UCSD-AML1 (cell line): ENCODE results near the gene FAAP100.

Experiments used
- DNase-seq: peaks from one replicate; lab custom pipeline; 2025; ENCODE audit not compliant: unreplicated experiment; lab: John Stamatoyannopoulos, UW

FAAP100 gene

DNA sequence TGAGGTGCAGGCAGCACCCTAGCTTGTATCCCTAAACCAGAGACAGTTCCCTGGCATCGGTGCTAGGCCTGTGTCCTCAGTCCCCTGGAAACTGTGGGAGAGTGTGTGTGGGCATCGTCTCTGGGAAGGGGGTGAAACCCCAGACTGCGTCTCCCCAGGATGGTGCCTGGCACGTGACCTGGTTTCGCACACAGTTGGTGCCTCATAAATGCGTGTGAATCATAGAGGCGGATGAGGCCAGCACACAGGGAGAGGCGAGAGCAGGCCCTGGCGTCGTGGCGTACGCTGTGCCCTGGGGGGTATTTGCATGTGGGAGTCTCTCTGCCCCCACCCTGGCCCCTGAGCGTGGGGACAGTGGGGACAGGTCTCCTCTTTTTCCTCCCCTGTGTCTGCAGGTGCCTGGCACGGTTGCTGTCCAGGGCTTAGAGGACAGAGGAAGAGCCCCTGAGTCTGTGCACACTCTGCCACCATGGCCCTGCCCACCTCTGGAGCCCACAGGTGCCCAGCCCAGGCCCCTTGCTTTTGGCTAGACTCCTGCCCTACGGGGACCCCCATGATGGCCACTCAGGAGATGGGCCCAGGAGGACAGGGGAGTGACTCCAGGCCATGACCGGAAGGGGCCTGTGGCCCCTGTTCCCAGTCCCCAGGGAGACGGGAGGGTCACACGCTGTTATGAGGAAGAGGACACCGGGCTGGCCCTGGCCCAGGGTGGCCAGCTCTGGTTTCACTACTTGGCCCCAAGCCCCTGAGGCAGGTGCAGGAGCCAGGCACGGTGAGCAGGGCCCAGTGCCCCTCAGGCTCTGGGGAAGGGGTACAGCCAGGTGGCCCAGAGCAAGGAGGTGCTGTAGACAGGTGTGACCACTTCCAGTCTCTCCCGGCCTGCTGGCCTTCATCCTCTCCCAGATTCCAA, 25.2 kb downstream of the FAAP100 start:
- no peak for DNase-seq

DNA sequence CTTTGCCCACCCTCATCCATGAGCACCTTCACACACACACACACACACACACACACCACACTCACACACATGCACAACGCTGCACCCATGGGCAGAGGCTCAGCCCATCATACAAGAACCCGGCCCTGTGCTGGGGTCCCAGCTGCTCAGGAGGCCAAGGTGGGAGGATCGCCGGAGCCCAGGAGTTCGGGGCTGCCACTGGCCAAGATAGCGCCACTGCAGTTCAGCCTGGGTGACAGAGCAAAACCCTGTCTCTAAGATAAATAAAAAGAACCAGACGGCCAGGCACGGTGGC, 27.3 kb downstream of the FAAP100 start:
- DNase-seq = no peak

DNA sequence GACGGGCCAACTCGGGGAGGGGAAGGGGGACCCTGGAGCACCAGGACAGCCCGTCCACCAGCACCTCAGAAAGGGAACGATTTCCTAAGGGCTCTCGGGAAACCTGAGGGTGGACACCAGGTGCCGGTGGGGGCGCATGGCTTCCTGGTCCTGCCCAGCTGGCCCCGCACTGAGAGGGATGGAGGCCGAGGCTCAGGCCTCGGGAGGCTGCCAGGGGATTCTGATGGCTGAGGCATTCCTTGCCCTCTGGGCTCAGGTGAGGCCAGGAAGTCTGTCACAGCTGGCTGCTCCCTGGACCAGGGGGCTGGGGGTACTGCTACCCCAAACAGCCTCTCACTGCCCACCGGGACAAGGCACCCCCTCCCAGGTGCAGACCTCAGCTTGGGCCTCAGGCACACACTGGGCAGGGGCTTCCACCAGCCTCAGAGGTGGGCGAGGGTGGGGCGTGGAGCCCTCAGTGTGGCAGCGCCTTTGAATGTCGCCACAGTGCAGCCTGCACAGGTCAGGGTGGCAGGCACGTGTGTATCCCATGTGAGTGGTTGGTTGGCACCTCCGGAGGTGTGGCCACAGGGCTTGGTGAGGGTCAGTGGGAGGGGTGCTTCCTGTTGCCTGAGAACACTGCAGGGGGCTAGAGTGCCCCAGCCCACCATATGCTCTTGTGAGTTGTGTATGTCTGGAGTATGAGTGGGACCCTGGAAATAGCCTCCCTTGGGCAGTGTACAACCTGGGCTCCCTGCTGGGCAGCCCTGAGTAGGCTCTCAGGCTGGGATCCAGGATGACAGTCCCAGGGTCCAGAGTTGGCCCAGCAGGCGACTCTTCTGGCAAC, 27.9 kb downstream of the FAAP100 start:
- DNase-seq = no peak

DNA sequence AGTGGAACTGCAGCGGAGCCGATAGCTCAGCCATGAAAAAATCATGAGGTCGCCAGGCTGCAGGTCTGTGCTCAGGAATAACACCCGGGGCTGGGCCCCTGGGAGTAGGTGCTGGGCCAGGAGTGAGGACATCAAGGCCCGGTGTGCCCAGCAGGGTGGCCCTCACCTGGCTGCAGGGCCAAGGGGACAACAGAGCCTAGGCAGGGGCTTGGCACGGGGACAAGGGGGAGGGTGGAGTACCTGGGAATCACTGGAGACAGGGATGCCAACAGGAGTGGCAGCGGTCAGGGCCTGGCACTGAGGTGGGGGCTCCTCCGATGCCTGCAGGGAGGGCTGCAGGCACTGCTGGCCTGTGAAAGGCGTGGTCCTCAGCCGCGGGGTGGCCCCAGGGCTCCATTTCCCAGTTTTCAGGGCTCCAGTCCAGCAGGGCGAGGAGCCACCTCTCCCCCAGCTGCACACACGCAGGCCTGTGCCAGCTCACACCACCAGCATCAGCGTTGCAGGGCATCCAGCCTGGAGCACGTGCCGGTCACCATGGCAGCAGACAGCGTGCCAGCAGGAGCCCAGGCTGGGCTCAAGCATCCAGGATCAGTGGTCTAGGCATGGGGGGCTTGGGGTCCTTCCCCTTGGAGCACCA, 28.6 kb downstream of the FAAP100 start:
- DNase-seq = no peak

DNA sequence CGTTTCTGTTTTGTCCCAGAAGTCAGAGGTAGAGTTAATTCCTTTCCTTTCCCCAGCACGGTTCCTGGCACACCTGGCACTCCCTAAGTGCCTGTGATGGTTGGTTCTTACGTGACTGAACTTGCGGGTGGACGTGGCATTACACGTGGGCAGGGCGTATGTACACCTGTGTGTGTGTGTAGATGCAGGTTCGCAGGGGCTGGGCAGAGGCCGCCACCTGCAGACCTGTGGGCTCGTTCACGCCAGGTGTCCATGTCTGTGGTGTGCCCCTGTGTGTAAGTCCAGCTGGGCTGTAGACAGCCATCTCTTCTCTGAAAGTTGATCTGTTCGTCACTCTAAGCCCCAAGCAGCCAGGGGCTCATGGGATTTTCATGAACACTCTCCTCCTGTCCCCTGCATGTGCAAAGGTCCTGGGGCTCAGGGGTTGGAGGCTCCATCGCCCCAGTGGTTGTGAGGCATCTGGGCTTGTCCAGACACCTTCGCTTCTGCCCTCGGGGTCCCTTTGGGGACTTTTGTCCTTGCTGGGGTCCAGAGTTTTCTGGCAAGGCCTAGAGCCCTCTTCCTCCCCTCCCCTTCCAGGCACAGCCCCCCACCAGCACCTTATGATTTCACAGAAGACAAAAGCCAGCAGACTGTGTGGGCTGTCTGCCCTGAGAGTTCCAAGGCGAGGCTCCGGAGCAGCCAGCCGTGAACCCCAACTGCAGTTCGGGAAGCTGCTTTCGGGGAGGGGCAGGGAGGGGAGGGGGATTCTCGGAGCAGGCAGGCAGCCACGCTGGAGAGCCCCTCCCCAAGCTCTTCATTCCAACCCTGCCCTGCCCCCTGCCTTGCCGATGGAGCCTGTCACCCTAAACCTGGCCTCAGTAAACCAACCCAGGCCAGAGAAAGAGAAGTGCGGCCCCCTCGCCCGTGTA, 29.4 kb downstream of the FAAP100 start:
- DNase-seq = peak; percentile 61

DNA sequence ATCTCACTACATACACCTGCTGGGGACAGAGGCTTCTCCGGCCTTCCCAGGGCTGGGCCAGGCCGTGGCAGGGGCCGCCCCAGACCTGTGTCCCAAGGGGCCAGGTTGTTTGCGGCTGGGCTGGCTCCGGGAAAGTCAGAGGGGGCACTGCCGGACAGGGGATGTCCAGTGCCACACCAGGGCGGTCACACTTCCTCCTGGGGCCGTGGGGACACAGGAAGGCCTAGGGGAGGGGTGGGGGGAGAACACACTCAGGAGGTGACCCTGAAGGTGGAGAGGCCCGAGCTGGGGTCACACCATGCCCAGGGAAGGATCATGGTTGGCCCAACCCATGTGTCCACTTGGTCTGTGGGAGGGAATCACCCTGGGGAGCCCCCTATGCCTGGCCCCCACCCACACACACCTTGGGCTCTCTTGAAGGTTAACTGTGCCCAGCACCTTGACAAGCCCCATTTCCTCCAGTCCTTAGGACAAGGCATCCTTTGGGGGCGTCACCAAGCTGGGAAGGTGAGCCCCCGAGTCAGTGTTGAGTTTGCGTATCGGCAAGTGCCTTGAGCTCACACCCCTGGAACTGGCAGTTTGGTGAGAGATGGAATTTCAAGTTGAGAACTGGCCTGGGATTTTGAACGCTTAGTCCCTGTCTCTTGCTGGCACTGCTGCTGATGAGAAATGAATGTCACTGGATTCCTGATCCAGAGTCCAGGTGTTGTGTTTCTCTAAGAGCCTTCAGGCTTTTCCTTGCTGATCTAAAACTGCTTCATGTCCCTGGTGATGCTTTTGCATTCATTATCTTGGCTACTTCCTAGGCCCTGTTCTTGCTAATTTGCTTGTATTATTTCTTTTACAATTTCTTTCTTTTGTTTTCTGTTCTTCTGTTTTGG, 31.9 kb downstream of the FAAP100 start:
- no peak for DNase-seq

DNA sequence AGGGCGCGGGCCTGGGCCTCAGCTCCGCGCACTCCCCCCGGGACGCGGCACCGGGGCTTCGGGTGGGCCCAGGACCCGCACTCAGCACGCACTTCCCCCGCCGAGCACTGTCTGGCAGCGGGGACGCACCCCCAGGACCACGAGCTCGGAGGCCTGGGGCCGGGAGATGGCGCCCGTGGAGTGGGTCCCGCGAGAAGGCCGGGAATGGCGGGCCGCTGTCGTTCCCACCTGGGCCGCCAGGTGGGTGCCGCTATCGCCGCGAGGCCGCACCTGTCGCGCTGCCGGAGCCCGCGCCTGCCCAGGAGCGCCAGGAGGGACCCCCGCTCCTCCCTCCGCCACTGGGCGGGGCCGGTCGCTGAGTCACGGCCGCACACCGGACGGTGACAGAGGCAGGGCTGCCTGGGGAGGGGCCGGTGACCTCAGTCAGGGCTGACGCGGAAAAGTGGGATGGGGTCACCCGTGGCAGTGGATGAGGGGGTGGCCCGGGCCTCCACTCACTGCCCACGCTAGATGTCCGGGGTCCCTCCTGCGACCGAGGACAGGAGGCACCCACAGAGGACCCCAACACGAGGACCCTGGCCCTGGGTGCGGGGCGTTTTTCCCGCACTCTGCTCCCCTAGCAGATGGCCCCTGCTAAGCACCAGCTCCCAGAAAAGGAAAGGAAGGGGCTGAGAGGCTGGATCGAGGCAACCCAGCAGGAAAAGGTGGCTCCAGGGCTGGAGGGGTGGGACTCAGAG, 32.7 kb downstream of the FAAP100 start:
- no peak for DNase-seq

DNA sequence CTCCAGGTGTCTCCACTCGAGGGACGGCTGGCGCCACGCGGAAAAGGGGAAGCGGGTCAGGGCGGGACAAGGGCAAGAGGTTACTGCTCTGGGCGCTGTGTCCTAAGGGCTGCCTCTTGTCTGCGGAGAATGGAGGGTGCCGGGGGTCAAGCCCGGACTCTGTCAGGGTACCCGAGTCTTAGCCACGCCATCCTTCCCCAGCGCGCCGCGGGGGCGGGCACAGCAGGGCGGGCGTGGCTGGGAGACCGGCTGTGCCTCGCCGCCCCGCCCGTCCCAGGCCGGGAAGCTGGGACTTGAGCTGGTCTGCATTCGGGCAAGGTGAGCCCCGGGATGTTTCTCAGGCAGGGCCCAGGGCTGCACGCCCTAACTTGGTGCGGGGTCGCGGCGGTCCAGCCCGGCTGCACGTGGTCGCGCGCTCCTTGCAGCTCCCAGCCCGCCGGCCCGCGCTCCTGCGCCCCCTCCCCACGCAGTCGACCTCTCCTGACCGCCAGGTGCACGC, 33.3 kb downstream of the FAAP100 start:
- DNase-seq = no peak

DNA sequence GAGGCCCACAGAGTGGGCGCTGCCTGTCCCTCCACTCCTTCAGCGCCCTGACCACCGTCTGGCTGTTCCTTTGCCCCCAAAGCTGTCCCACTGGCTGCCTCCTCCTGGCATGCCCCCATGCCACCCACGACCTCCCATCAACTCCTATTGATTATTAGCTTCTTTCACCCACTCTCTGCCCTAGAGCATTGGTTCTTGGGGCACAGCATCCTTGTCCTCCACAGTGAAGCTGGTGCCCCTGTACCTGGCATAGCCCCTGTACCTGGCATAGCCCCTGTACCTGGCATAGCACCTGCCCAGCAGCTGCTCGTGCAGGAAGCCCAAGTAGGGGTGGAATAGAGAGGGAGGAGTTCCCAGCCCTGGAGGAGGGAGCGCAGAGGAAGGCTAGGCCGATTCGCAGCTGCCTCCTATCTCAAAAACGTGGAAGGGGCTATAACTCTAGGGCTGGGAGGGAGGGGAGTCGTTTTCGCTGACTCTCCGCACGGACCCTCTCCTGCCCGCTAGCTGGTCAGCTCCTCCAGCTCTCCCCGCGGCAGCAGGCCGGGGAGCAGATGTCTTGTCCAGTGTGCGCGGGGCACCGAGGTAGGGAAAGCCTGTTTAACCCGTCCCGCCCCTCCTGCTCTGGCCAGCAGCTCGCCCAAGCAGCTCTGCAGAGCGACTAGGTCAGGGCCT, 33.9 kb downstream of the FAAP100 start:
- no peak for DNase-seq

DNA sequence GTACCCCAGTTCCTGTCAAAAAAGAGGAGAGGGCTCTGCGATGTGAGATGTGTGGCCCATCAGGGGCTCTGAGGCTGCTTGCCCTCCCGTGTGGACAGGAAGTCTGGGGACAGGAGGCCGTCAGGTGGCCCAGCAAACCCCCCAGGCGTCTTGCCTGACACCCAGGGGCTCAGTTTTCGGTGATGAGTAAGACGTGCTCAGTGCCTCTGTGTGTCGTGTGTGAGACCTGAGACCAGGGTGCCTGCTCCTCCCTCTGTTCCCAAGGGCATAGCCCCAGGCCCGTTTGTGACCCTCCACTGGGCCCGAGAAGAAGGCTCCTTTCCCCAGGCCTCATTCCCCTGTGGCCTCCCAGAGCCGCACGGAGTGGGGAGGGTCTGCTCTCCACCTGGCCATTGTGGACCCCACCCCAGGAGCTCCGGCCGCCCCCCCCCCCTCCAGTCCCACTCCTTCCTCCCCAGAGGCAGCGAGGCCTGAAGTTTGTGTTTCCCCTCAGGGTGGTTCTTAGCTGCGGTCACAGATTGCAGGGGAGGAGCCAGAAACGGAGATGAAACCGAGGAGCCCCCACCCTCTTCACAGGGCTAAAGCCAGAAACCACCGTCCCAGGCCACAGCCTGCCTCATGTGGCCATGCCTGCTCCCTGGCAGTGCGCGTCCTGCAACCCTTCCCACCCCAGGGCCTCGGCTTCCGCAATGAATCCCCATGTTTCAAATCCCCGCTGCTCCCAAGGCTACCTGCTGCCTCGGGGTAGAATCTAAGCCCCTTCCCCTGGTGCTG, 34.6 kb downstream of the FAAP100 start:
- DNase-seq = no peak

DNA sequence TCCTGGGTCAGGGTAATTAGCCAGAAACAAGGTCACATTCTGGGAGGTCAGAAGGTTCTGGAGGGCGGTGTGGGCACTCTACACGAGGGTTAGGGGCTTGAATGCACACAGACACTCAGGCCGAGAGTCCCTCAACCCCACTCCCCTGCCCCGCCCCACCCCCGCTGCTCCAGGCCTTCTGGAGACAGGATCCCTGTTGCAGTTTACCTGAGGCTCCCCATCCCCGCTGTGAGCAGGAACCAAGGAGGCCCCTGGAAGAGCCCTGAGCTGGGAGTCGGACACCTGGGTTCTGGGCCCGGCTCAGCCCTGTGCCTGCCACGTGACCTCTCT, 35.2 kb downstream of the FAAP100 start:
- no peak for DNase-seq

DNA sequence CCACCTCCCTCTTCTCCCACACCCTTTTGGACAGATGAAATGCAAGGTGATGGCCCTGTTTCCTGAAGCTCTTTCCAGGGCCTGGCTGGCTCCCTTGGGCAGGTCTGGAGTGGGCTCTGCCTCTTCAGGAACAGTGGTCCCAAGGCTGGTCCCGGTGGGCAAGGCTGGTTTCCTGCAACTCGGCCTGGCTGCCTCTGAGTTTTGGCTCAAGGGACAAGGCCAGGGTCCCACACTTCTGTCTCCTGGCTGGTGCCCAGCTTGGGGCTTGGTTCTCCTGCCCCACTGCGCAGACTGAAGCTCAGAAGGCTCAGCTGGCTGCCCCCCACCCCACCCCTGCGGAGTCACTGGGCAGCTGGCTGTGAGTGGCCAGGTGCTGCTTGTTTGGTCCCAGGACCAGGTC, 35.7 kb downstream of the FAAP100 start:
- no peak for DNase-seq

DNA sequence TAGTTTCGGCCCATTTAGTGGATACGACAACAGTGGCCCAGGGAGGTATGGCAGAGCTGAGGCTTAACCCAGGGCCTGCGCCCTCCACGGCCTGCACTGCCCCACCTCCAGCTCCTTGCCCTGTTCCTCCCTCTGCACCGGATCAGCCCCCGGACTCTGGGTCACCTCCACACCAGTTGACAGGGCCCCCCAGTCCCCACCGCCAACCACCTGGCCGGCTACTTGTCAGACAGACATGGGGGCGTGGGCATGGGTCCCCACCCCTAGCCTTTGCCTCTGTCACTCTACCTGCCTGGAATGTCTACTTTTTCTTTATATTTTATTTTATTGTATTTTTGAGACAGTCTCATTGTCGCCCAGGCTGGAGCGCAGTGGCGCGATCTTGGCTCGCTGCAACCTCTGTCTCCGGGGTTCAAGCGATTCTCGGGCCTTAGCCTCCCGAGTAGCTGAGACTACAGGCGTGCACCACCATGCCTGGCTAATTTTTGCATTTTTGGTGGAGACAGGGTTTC, 36.6 kb downstream of the FAAP100 start:
- no peak for DNase-seq

DNA sequence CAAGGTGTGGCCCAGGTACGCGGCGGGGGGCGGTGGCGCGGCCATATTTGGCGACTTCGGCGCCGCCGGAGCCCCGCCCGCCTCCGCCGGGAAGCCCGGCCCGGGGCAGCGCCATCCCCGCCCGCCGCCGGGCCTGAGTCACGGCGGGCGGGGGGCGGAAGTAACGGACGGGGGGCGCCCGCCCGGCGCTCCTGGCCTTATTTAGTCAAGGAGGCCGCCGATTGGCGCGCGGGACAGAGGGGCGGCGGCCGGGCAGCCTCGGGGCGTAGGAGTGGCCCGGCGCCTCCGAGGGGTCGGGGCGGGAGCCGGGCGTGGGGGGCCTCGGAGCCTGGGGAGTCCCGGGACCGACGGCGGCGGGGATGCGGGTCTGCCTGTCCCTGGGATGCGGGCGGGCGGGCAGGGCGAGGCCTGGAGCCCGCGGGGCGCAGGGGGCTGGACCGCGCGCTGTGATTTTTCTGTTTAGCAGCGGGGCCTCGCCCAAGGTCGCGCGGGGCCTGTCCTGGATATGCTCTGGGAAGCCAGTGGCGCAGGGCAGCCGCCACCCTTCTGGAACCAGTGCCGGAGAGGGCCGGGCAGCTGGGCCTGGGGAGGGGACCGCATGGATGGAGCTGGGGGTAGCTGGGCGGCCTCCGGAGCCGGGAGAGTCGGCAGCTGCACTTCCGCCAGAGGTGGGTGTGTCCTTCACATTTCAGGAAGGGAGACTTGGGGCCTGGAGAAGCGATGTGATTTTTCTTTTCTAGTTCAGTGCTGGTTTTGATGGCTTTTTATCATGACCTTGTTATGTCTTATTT, 37.2 kb downstream of the FAAP100 start:
- peak; percentile 74 for DNase-seq

DNA sequence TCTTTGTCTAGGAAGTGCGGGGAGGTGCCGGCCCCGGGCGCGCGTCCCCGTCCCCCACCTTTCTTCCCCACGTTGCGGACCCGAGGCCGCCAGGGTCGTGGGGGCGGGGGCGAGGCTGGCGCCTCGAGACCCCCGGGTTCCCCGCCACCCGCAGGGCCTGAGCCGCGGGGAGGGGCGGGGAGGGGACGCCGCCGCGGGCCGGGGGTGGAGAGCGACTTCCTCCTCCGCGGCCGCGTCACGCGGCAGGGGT, 37.7 kb downstream of the FAAP100 start:
- DNase-seq = no peak

DNA sequence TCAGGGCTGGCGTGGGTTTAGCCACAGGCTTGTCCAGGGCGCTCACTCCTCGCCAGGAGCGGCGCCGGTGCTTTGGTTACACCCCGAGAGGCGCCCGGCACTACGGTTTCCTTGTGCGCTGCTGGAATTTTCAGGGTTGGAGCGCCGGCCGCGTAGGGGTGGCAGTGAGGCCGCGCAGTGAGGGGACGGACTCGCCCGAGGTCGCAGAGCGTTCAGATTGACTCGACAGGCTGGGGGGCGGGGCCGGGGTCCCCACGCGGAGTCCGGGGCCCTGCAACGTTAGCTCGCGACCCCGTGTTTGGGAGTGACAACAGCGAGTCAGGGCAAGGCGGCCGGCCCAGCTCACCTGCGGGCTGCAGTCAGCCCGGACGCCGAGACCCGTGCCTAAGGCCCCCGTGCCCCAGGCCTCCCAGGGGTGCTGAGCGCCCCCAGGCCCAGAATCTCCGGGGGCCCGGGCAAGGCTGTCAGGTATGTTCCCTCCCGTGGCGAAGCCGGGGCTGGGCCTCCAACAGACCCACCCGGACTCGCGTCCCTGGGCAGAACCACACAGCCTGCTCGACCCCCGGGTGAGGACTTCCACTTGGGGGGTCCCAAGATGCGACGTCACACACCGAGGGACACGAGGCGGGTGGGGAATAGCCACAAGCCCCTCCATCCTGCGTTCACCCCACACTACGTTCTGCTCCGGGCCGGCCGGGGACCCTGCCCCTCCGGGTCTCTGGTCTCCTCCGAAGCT, 38.2 kb downstream of the FAAP100 start:
- DNase-seq = peak; percentile 74
